ENCODE data around the gene SLC6A12. TPM values are rescaled to one million over a fixed set of nuclear protein-coding genes. Genes with fewer than 3 reads are reported as not detected.
A peak's percentile ranks its signal among the peaks of the same experiment; 100 is the strongest.
"Not testable (repeated sequence)": the region's sequence is repeated elsewhere in the genome, so short reads cannot be mapped to it uniquely, and the experiment has no call there.

The SLC6A12 gene
- total RNA-seq, 1 donor from 2014 or later = 14.2 TPM

- no peaks in the 10 kb centered on the region for H3K9me3 ChIP-seq
- H3K36me3 ChIP-seq = no peaks in the 10 kb centered on the region
- no peaks in the 10 kb centered on the region for H3K27me3 ChIP-seq (ENCODE audit: low read depth)
- H3K4me3 ChIP-seq = no peak overlapping the region
- H3K27ac ChIP-seq = no peak overlapping the region
- intact Hi-C loops (cut with DNase I) = no loop called here
- peak; percentile 85 to 94 for ATAC-seq
- TF ChIP-seq CTCF (IDR thresholded peaks at IDR 0.05) = peak; percentile 74
- no peaks in the 10 kb centered on the region for H3K4me1 ChIP-seq
- peak; percentile 87 for DNase-seq
Measured at GRCh38 chr12:219891-220352, 6.0 kb upstream of the SLC6A12 start.

GRCh38 chr12:218728-219590 lies 5.0 kb upstream of the SLC6A12 start:
- no peaks in the 10 kb centered on the region for H3K36me3 ChIP-seq
- peaks cover under 1% of the 10 kb centered on the region for H3K27me3 ChIP-seq (ENCODE audit: low read depth)
- DNase-seq (no peak), ATAC-seq (no peak)
- no peak overlapping the region for H3K27ac ChIP-seq
- TF ChIP-seq CTCF (IDR thresholded peaks at IDR 0.05) = no peak
- intact Hi-C loops (cut with DNase I) = no loop called here
- H3K9me3 ChIP-seq = no peaks in the 10 kb centered on the region
- no peaks in the 10 kb centered on the region for H3K4me1 ChIP-seq
- H3K4me3 ChIP-seq = no peak overlapping the region

GRCh38 chr12:218221-218620 lies 4.3 kb upstream of the SLC6A12 start:
- Histone ChIP-seq H3K4me3 (no peak overlapping the region), H3K27ac (no peak overlapping the region), H3K27me3 (ENCODE audit: low read depth) (peaks cover 8% of the 10 kb centered on the region), H3K36me3 (no peaks in the 10 kb centered on the region), H3K9me3 (no peaks in the 10 kb centered on the region), H3K4me1 (peaks cover 5% of the 10 kb centered on the region)
- ATAC-seq (no peak), DNase-seq (no peak)
- TF ChIP-seq CTCF (IDR thresholded peaks at IDR 0.05) = no peak
- intact Hi-C loops (cut with DNase I) = no loop called here

- ATAC-seq; H3K36me3 ChIP-seq; intact Hi-C loops (cut with DNase I): not testable (repeated sequence)
Measured at GRCh38 chr12:217029-217428, 3.1 kb upstream of the SLC6A12 start.

GRCh38 chr12:215116-215515 lies 1.2 kb upstream of the SLC6A12 start:
- Histone ChIP-seq H3K4me1 (peaks cover 13% of the 10 kb centered on the region), H3K27me3 (ENCODE audit: low read depth) (peaks cover 11% of the 10 kb centered on the region), H3K9me3 (no peaks in the 10 kb centered on the region), H3K4me3 (no peak overlapping the region), H3K36me3 (no peaks in the 10 kb centered on the region), H3K27ac (no peak overlapping the region)
- TF ChIP-seq CTCF (IDR thresholded peaks at IDR 0.05) = no peak
- ATAC-seq (no peak), DNase-seq (no peak)
- intact Hi-C loops (cut with DNase I) = no loop called here

More at GRCh38 chr12:217029-217428, 3.1 kb upstream of the SLC6A12 start:
- peaks cover 11% of the 10 kb centered on the region for H3K27me3 ChIP-seq (ENCODE audit: low read depth)
- peaks cover 13% of the 10 kb centered on the region for H3K4me1 ChIP-seq
- not testable (repeated sequence) for H3K9me3 ChIP-seq, H3K27ac ChIP-seq, DNase-seq, H3K4me3 ChIP-seq

GRCh38 chr12:213527-213932 lies 427 bp downstream of the SLC6A12 start:
- Histone ChIP-seq H3K9me3 (no peaks in the 10 kb centered on the region), H3K27ac (no peak overlapping the region), H3K4me3 (peak overlapping the region; percentile 39), H3K4me1 (peaks cover 13% of the 10 kb centered on the region), H3K27me3 (ENCODE audit: low read depth) (peaks cover 11% of the 10 kb centered on the region), H3K36me3 (no peaks in the 10 kb centered on the region)
- ATAC-seq = peak; percentile 26 to 47
- intact Hi-C loops (cut with DNase I) = no loop called here
- TF ChIP-seq CTCF (IDR thresholded peaks at IDR 0.05) = no peak
- DNase-seq = no peak
